HFF-Myc (cell line): ENCODE measurements around the gene VPS9D1.
A peak's percentile ranks its signal among the peaks of the same experiment; 100 is the strongest.
"Not testable (repeated sequence)": the region's sequence is repeated elsewhere in the genome, so short reads cannot be mapped to it uniquely, and the experiment has no call there.

Experiments used
- DNase-seq: peaks from one replicate; pipeline ENCODE4 v3.0.0-alpha.2; 2011; ENCODE audit warnings: low read depth; ENCODE audit errors: extremely low read depth
- H3K4me3 ChIP-seq: replicated peaks from 2 replicates; pipeline ENCODE4 v1.5.1; 2011; ENCODE audit warnings: low read depth, mild to moderate bottlenecking, control low read depth, low read length
- CTCF ChIP-seq: IDR thresholded peaks from 2 replicates; pipeline ENCODE4 v1.5.1; 2012; ENCODE audit warnings: mild to moderate bottlenecking, low read depth, low read length, control low read depth; ENCODE audit errors: missing control alignments

The VPS9D1 gene

GRCh38 chr16:89704281-89704680 is 16.4 kb downstream of the VPS9D1 start:
- no peak overlapping the region for H3K4me3 ChIP-seq
- DNase-seq: no peak
- TF ChIP-seq CTCF: no peak

- peak within 1 kb of the TSS; percentile 56 for H3K4me3 ChIP-seq
- DNase-seq: no peak
- no peak for TF ChIP-seq CTCF
Measured at GRCh38 chr16:89701425-89702406, 19.0 kb downstream of the VPS9D1 start, which contains the start of gene SPATA2L. TSS of gene SPATA2L (minus strand) at chr16:89701705. CDS start at chr16:89701232, 473 bp downstream.

- H3K4me3 ChIP-seq: peak overlapping the region; percentile 56
- peak; percentile 21 for TF ChIP-seq CTCF
- no peak for DNase-seq
Measured at GRCh38 chr16:89700649-89701424, 19.9 kb downstream of the VPS9D1 start.

- peak; percentile 93 for DNase-seq
- H3K4me3 ChIP-seq: peak overlapping the region; percentile 56
- peak; percentile 69 for TF ChIP-seq CTCF
Measured at GRCh38 chr16:89700100-89700648, 20.5 kb downstream of the VPS9D1 start.

- DNase-seq: not testable (repeated sequence)
- H3K4me3 ChIP-seq: peak overlapping the region; percentile 8; the same call in 1 of the 2 replicates
Measured at GRCh38 chr16:89699629-89700099, 21.0 kb downstream of the VPS9D1 start.

GRCh38 chr16:89698717-89699116 is 22.0 kb downstream of the VPS9D1 start:
- not testable (repeated sequence) for DNase-seq, H3K4me3 ChIP-seq

- no peak overlapping the region for H3K4me3 ChIP-seq
- TF ChIP-seq CTCF: no peak
- DNase-seq: no peak
Measured at GRCh38 chr16:89697616-89698331, 22.9 kb downstream of the VPS9D1 start.
